Uterus (tissue), 4 donors: ENCODE results near the gene STK39. TPM values are rescaled to one million over a fixed set of nuclear protein-coding genes. Genes with fewer than 3 reads are reported as not detected.

Experiments used
- DNase-seq, 2 donors: peaks; one replicate each; pipeline ENCODE4 v3.0.0-alpha.2; 2019 to 2020
- H3K27ac ChIP-seq, 2 donors: fragments of 200-600 bp; sonication (generic); 1 replicate in 1 of 2; 2 replicates in 1 of 2; pipeline ENCODE4 v1.5.1; 2016 to 2018
- H3K27me3 ChIP-seq, 2 donors: fragments of 200-600 bp; sonication (generic); one replicate each; pipeline ENCODE4 v1.5.1; 2018 to 2019; ENCODE audit warnings: control low read depth in 1 of 2
- H3K36me3 ChIP-seq, 2 donors: fragments of 200-600 bp; sonication (generic); one replicate each; pipeline ENCODE4 v1.5.1; 2019; ENCODE audit warnings: control low read depth in 1 of 2
- H3K4me1 ChIP-seq, 2 donors: fragments of 200-600 bp; sonication (generic); one replicate each; pipeline ENCODE4 v1.5.1; 2018 to 2019; ENCODE audit warnings: control low read depth in 1 of 2
- H3K4me3 ChIP-seq, 2 donors: fragments of 200-600 bp; sonication (generic); 1 replicate in 1 of 2; 2 replicates in 1 of 2; pipeline ENCODE4 v1.5.1; 2018 to 2019; ENCODE audit warnings: mild to moderate bottlenecking in 1 of 2
- H3K9me3 ChIP-seq, 2 donors: fragments of 200-600 bp; sonication (generic); one replicate each; pipeline ENCODE4 v1.5.1; 2019; ENCODE audit warnings: control low read depth in 1 of 2
- CTCF ChIP-seq, 4 experiments: fragments of 200-600 bp in 2 of 4; fragments of 450-650 bp in 2 of 4; sonication (generic) in 2 of 4; IDR thresholded peaks; one replicate each; pipeline ENCODE4 v1.5.1; 2016 to 2019; ENCODE audit warnings: antibody characterized with exemption in 4 of 4, mild to moderate bottlenecking in 2 of 4, moderate library complexity in 1 of 4
- POLR2A ChIP-seq, 2 donors: fragments of 450-650 bp; IDR thresholded peaks; one replicate each; pipeline ENCODE4 v1.6.1; 2016; ENCODE audit warnings: antibody characterized with exemption in 2 of 2, mild to moderate bottlenecking in 1 of 2, moderate library complexity in 1 of 2
- intact Hi-C: fragments of 100-400 bp; cut with DNase I; formaldehyde crosslinking; loops from one replicate; pipeline ENCODE4 v1.15.1; 2023; ENCODE audit warnings: low total_unique reads
- total RNA-seq, 4 donors: library from RNA; depleted of rRNA in 3 of 4; stranded (reverse); fragments of >200 nt in 3 of 4; gene quantifications; one replicate each; pipeline versions ENCODE4 v1.1.0 to v1.2.4, GENCODE V29; 2014 to 2023
- donor health status: DM: yes; HTN: yes; CAD: no.

The STK39 gene
- total RNA-seq, 4 donors from 2014 or later: 5.0 to 23.6 (median 9.8) TPM

GRCh38 chr2:168119515-168120141, 127.8 kb downstream of the STK39 start:
- H3K27ac ChIP-seq: no peak overlapping the region
- no peaks in the 10 kb centered on the region for H3K4me1 ChIP-seq
- DNase-seq: no peak
- no peaks in the 10 kb centered on the region for H3K9me3 ChIP-seq
- intact Hi-C loops: no loop called here
- H3K27me3 ChIP-seq: no peaks in the 10 kb centered on the region
- H3K4me3 ChIP-seq: no peak overlapping the region
- no peaks in the 10 kb centered on the region for H3K36me3 ChIP-seq
- TF ChIP-seq CTCF (IDR thresholded peaks at IDR 0.05) (peak; percentile 32 to 45 (median 42)), POLR2A (IDR thresholded peaks at IDR 0.05) (no peak)

GRCh38 chr2:168118733-168119514, 128.5 kb downstream of the STK39 start:
- intact Hi-C loops: no loop called here
- Histone ChIP-seq H3K27me3 (no peaks in the 10 kb centered on the region), H3K27ac (no peak overlapping the region), H3K9me3 (no peaks in the 10 kb centered on the region), H3K36me3 (no peaks in the 10 kb centered on the region), H3K4me1 (no peaks in the 10 kb centered on the region), H3K4me3 (no peak overlapping the region)
- TF ChIP-seq POLR2A (IDR thresholded peaks at IDR 0.05): no peak
- peak; percentile 54 to 65 (median 61) for TF ChIP-seq CTCF (IDR thresholded peaks at IDR 0.05)
- no peak for DNase-seq

- H3K27ac ChIP-seq: no peak overlapping the region
- no peaks in the 10 kb centered on the region for H3K36me3 ChIP-seq
- TF ChIP-seq POLR2A (IDR thresholded peaks at IDR 0.05) (no peak), CTCF (IDR thresholded peaks at IDR 0.05) (no peak)
- no peaks in the 10 kb centered on the region for H3K9me3 ChIP-seq
- intact Hi-C loops: no loop called here
- no peak for DNase-seq
- no peaks in the 10 kb centered on the region for H3K27me3 ChIP-seq
- H3K4me1 ChIP-seq: no peaks in the 10 kb centered on the region
- H3K4me3 ChIP-seq: no peak overlapping the region
These were observed 130.9 kb downstream of the STK39 start for GRCh38 chr2:168116448-168116847.

GRCh38 chr2:168114619-168115018, 132.8 kb downstream of the STK39 start:
- Histone ChIP-seq H3K4me3 (no peak overlapping the region), H3K27ac (no peak overlapping the region), H3K4me1 (no peaks in the 10 kb centered on the region), H3K9me3 (no peaks in the 10 kb centered on the region), H3K27me3 (no peaks in the 10 kb centered on the region), H3K36me3 (no peaks in the 10 kb centered on the region)
- intact Hi-C loops: no loop called here
- DNase-seq: no peak
- no peak for TF ChIP-seq POLR2A (IDR thresholded peaks at IDR 0.05)
- TF ChIP-seq CTCF (IDR thresholded peaks at IDR 0.05): no peak

- Histone ChIP-seq H3K4me3 (no peak overlapping the region), H3K36me3 (no peaks in the 10 kb centered on the region), H3K4me1 (no peaks in the 10 kb centered on the region), H3K27me3 (no peaks in the 10 kb centered on the region), H3K27ac (no peak overlapping the region), H3K9me3 (no peaks in the 10 kb centered on the region)
- TF ChIP-seq POLR2A (IDR thresholded peaks at IDR 0.05): no peak
- TF ChIP-seq CTCF (IDR thresholded peaks at IDR 0.05): no peak
- no peak for DNase-seq
- intact Hi-C loops: no loop called here
These were observed 133.4 kb downstream of the STK39 start for GRCh38 chr2:168114040-168114439.
